GM18520 (cell line): ENCODE measurements around the gene GSN.

ENCODE experiments used
- ATAC-seq: cut with Tn5 transposase; IDR thresholded peaks from one replicate; pipeline ENCODE4 v1.9.1; 2021; ENCODE audit not compliant: unreplicated experiment

GSN gene

DNA sequence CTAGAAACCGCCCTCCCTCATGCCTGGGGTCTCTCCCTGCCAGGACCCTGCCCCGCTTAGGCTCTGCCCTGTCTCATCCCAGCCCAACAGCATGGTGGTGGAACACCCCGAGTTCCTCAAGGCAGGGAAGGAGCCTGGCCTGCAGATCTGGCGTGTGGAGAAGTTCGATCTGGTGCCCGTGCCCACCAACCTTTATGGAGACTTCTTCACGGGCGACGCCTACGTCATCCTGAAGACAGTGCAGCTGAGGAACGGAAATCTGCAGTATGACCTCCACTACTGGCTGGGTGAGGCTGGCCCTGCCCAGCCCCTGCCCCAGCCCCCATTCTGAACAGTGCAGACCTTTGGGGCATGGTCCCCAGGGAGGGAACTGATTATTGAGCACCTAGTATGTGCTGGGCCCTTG, 33.9 kb downstream of the GSN start:
- ATAC-seq, result no peak

DNA sequence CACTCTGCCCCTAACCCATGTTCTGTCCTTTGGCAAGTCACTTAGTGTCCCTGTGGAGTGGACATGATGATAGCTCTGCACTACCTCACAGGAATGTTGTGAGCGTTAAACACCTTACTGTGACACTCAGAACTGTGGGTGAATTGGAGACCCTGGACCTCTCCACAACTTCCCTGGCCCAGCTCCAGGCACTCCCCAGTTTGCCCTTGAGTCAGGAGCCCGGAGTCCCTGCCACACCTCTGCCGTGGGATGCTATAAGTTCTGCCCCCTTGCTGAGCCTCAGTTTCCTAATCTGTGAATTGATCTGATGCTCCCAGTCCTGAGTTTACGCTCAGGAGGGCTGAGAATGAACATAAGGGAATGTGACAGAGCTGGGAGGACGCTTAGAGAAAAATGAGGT, 34.4 kb downstream of the GSN start:
- no peak for ATAC-seq

DNA sequence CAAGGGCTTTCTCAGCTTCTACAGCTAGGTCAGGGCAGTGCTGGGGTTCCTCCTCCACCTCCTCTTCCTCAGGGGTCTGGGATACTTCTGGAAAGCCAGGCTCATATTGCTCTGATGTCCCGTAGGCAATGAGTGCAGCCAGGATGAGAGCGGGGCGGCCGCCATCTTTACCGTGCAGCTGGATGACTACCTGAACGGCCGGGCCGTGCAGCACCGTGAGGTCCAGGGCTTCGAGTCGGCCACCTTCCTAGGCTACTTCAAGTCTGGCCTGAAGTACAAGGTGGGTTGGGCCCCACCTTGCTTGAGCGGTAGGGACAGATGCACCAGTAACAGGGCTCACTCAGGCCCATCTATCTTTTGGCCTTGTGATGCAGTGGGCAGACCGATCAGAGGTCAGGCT, 34.8 kb downstream of the GSN start:
- ATAC-seq, result no peak

DNA sequence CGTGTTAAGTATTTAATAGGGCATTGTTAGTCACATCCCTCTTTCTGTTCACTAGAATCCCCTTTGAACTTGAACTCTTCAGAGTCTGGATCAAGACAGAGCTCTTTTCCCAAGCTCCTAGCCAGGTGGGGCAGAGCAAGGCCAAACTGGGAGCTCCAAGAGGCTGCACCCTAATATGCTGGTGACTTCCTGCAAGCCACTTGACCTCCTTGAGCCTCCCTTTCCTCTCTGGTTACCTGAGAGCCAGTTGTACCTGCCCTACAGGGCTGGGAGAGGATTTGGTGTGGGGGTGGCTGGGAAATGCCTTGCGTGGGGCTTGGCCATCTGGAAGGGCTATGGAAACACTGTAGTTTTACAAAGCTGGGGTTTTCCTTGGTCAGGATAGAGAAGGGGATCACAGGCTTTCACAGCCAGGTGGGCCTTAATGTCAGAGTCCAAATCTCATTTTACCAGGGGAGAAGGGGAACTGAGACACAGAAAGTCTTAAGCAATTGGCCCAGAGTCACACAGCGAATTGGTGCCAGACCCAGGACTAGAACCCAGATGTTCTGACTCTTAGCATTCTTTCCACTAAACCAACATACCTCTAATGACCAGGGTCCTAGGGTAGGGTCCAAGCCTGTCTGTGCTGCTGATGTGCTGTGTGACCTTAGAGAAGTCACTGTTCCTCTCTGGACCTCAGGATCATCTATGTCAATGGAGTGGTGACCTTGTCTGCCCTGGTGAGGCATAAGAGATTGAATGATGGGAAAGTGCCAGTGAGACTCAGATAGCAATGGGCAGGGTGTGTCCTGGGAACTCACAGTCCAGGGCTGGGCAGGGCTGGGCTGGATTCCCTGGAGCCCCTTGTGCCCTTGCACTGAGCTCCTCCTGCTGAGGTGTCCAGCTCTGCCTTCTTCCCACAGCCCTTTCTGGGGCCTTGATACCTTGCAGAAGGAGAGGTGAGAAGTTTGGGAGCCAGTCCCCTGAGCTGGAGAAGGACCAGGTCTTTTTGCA, 35.8 kb downstream of the GSN start:
- no peak for ATAC-seq

DNA sequence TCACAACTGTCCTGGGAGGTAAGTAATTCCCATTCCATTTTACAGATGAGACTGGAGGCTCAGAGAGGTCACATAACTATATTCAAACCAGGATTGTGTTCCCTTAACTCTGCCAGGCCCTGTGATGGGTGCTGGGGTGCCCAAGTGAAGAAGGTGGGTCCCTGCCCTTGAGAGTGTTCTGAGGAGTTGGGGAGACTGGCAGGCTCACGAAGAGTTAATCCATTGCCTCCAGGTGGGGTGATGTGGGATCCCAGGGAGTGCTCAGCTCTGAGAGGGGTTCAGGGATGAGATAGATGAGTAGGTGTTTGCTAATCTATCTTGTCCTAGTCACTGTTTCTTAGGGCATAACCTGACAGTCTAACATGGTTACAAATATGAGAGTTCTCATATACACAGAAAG, 36.7 kb downstream of the GSN start:
- ATAC-seq, result no peak

DNA sequence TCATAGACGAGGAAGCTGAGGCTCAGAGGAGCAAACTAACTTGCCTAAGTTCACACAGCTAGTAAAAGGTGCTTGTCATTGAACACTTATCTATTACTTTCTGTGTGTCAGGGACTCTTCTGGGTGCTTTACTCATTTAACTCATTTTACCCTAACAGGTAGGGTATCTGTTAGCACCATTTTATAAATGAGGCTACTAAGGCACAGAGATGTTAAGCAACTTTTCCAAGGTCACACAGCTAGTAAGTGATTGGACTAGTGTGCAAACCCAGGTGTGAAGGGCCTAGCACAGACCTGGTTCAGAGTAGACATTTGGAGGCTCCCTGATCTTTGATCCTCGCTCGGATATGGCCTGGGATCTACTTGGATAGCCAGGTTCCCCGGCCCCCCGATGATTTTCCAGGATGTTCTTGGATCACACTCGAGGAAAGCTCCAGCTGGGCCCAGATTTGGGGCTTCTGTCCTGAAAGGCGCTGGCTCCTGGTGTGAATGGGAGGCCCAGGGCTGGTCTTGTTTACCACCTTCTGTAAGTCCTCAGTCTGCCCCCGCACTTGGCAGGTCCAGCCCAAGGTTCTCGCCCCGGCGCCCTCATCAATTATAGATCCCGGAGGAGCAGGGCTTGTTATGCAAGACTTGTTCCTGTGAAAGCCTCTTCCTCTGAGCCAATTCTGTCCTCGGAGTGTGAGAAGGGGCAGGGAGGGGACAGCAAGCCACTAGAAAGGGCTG, 37.5 kb downstream of the GSN start:
- no peak for ATAC-seq

DNA sequence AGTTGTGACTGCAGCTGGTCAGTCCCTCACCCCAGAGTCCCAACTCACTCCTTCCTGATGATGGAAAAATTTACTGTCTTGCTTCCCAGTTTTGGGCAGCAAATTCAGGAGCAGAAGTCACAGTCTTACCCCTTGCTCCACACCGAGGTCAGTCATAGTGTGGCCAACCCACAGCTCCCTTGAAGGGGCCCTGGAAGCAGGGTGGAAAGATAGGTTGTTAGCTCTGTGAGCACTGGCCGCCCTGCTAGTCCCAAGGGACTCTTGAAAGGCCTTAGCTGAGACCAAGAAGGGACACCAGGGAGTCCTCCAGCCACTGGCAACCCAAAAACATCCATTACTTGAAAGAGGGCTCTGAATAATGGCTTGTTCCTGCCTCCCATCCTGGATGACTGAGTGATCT, 40.0 kb downstream of the GSN start:
- ATAC-seq, result no peak

DNA sequence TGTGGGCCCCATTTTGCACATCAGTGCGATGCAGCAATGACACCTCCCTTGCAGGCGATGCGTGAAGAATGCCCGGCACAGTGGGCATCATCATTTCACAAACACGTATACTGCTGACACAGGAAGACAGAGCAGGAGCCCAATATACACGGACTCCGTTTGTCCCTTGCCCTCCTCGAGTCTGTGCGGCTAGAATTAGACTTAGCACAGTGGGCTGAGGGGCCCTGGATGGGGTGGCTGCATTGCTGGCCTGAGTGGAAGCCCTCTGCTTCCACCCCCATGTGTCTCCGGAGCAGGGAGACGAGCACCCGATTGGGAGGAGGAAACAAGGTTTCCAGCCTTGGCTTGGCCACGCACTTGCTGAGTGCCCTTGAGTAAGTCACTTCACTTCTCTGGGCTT, 40.8 kb downstream of the GSN start:
- ATAC-seq, result no peak

DNA sequence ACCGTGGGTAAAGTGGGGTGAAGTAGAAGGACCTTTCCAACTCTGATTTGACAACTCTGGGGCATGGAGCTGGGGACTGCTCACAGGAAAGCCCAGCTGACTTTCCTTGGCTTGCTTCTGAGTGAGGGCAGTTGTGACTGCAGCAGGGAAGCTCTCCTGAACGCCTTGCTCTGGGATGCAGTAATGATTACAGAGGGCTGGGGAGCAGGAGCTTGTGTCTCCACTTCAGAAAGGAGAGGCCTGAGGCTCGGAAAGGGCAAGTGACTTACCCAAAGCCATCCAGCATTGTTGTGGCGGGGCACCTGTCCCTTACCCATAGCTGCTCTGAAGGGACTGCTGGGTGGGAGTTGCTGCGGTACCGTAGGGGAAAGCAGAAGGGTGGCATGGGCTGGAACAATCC, 41.2 kb downstream of the GSN start:
- no peak for ATAC-seq

DNA sequence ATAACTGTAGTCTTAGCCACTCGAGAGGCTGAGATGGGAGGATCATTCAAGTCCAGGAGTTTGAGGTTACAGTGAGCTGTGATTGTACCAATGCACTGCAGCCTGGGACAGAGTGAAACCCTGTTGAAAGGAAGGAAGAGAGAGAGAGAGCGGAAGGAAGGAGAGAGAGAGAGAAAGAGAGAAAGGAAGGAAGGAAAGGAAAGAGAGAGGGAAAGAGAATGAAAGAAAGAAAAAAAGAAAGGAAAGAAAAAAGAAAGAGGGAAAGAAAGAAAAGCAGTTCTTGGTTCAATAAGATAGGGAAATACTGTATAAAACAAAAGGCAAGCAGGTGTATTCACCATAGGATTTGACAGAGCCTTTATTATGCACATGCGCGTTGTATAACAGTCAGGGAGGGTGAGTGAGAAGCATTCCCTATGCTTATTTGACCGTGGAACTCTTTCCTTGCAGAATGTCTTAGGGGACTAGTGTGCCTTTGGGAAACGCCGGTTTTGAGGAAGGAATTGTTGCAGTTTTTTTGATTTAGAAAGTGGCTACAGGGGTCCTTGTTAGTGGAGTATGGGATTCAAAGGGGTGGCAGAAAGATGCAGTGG, 42.0 kb downstream of the GSN start:
- no peak for ATAC-seq

DNA sequence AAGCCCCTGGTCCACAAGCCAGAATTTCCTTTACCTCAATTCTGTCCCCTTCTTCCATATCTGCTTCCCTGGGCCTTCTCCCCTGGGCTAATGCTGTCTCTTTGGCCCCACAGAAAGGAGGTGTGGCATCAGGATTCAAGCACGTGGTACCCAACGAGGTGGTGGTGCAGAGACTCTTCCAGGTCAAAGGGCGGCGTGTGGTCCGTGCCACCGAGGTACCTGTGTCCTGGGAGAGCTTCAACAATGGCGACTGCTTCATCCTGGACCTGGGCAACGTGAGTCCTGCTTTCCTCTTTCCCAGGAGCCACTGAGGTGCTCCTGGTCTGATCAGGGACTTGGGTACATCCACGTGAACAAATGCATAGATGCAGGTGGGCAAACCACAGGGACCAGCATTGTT, 42.6 kb downstream of the GSN start:
- no peak for ATAC-seq

DNA sequence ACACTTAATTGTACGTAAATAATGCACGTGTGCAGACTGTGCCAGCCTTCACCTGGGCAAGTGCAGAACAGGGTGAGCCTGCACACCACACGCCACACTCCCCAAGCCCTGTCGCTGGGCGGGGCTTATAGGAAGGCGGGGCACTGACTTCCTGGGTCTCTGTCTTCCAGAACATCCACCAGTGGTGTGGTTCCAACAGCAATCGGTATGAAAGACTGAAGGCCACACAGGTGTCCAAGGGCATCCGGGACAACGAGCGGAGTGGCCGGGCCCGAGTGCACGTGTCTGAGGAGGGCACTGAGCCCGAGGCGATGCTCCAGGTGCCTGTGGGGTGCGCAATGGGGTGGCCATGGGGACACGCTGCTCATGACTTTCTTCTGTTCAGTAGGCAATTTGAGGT, 44.2 kb downstream of the GSN start:
- ATAC-seq, result no peak

DNA sequence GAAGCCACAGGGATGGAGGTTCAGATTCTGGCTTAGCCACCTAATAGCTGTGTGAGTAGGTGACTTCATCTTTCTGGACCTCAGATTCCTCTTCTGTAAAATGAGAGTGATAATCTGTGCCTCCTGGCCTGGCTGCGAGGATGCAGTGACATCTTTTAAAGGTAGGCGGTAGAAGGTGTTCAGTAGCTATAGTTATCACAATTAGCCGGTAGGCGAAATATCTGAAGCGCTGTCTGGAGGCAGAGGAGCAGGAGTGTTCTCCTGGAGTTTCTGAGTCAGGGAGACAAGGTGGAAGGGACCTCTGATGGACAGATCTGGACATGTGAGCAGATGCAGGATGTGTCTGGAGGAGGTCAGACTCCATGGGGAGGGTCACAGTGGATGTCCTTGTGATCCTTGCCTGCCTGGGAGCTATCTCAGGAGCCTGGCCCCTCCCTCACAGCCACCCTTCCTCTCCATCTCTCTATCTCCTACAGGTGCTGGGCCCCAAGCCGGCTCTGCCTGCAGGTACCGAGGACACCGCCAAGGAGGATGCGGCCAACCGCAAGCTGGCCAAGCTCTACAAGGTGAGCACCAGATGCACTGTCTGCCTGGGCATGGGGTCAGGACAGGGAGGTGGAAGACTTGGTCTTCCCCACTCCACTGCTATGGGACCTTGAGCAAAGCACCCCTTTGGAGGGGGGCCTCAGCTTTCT, 45.6 kb downstream of the GSN start:
- ATAC-seq, result no peak

DNA sequence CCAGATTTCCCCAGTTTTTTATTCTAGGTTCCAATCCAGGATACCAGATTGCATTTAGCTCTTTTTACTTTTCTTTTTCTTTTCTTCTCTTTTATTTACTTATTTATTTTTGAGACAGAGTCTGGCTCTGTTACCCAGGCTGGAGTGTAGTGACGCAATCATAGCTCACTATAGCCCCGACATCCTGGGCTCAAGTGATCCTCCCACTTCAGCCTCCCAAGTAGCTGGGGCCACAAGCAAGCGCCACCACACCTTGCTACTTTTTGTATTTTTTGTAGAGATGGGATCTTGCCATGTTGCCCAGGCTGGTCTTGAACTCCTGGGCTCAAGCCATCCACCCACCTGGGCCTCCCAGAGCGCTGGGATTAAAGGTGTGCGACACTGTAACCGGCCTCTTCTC, 48.4 kb downstream of the GSN start:
- ATAC-seq, result no peak

DNA sequence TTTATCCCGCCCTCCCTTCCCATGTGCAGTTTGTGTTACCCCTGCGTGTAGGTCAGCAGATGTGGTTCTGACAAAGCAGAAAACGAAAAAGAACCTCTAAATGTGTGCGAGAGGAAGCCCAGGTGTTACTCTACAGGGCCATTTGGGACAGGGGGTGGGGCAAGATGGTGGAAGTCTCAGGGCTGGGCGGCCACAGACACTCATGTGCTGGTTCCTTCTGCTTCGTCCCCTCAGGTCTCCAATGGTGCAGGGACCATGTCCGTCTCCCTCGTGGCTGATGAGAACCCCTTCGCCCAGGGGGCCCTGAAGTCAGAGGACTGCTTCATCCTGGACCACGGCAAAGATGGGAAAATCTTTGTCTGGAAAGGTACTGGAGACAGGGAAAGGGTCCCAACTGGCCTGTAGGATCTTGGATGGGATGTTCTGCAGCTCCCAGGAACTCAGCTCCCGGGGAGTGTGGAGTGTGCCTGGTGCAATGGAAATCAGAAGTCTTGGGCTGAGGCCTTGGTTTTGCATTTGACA, 49.0 kb downstream of the GSN start:
- ATAC-seq, result no peak

DNA sequence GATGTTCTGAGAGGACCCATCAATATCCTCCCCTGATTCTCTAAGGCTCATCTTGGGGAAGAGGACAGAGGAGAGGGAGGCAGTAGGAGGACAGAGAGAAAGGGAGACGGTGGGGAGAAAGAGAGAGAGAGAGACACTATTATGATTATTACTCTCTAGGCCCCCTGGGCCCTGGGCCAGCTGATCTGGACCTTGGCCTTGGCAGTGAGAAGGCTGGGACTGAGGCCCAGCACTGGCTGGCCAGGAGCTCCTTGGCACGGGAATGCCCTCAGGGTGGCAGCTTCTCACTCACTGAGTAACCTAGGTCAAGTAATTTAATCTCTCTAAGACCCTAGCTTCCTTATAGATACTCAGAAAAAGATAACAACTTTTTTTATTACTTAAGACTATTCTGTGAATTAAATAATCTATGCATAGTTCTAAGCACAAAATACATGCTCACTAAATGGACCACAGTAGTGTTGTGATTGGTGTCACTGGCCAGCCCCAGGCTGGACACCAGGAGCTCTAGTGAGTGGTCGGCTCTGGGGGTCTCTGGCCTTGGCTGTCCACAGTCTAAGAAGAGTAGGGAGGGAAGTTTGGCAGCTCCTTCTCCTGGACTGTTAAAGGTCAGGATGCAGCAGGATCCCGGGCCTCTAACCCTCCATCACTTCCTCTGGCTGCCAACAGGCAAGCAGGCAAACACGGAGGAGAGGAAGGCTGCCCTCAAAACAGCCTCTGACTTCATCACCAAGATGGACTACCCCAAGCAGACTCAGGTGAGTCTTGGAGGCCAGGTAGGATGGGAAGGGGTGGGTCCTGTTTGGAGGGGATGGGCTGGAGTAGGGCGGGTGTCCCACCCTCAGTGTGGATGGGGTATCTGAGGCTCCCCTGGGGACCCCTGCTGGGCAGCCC, 50.0 kb downstream of the GSN start:
- no peak for ATAC-seq

DNA sequence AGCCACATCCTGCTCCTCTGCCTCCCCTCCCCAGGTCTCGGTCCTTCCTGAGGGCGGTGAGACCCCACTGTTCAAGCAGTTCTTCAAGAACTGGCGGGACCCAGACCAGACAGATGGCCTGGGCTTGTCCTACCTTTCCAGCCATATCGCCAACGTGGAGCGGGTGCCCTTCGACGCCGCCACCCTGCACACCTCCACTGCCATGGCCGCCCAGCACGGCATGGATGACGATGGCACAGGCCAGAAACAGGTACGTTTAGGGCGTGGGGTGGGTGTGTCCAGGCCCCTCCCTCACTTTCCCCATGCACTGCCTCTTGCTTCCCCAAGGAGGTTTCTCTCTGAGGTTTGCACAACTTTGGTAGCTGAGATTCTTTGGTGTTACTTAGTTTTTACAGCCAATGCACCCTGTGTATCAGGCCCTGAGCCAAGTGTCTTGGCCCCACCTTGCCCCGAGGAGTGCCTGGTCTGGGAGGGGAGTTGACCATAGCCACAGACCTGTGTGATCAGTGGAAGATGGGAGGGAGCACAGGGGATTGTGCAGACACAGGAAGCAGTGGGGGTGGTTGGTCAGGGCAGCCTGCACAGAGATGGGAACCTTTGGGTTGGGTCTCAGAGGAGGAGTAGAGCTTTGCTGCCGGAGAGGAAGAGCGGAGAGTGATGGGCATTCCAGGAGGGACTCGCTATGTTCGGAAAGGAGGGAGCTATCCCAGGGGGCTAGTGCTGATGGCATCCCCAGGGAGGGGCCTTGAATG, 50.8 kb downstream of the GSN start:
- no peak for ATAC-seq

DNA sequence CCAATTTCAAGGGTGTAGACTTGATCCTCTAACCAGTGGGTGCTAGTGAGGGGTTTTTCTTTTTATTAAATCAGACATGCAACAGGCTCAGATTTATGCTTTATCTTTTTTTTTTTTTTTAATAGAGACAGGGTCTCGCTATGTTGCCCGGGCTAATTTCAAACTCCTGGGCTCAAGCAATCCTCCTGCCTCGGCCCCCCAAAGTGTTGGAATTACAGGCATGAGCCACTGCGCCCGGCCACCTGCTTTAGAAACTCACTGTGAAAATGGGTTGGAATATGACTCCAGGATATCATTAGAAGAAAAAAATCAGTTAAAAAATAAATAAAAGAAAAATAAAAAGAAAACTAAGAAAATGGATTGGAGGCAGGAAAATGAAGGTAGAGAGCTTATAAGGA, 51.4 kb downstream of the GSN start:
- no peak for ATAC-seq

DNA sequence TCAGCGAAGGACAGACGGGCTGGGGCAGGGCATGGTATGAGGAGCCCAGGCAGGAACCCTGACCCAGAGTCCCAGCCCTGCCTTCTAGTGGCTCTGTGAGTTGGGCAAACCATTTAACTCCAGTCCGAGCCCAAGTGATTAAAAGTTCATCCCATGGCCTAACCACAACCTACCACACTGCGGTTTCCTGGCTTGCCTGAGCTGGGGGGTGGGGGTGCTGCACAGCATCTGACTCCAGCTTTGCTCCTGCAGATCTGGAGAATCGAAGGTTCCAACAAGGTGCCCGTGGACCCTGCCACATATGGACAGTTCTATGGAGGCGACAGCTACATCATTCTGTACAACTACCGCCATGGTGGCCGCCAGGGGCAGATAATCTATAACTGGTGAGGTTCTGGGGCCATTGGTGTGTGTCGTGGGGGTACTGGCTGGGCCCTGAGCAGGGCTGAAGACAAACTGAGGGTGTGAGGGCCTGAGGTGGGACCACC, 53.1 kb downstream of the GSN start:
- ATAC-seq, result no peak
